Astrocyte of the cerebellum (primary cell): ENCODE results near the gene ATAD2B.

Experiments used
- DNase-seq: peaks from one replicate; pipeline ENCODE4 v3.0.0-alpha.2; 2011; ENCODE audit warnings: low read depth
- H3K4me3 ChIP-seq: 2 replicates; pipeline ENCODE4 v1.5.1; 2011; ENCODE audit warnings: mild to moderate bottlenecking, low read depth, low read length, moderate library complexity
- in situ Hi-C: cut with HindIII; loops from 2 replicates; pipeline ENCODE4 v1.10.0; 2017; ENCODE audit warnings: low sequenced_read_pairs
- TF ChIP-seq, protein P1 (sequence below): IDR thresholded peaks from 2 replicates; pipeline ENCODE4 v1.5.1; 2012; ENCODE audit warnings: low read length, low read depth, moderate library complexity, mild to moderate bottlenecking; ENCODE audit errors: missing control alignments

The ATAD2B gene

DNA sequence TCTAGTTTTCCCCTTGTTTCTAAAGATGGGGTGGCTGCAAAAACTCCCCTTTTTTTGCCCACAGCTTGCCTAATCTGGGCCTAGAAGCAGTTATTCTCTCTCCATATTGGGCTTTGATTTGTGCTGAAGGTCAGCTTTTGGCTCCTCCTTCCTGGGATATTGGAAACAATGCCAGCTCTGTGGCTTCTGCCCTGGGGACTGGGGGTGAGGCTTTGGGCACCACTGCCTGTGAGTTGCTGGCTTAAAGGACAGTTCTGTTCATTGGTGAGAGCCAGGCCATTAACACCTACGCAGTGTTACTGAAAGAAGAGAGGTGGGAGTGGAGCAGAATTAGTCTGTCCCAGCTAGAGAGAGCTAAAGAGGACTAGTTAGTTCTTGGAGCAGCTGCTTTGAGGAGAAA is 17.6 kb upstream of the ATAD2B start:
- no peak overlapping the region for H3K4me3 ChIP-seq
- in situ Hi-C loops, result no loop called here
- TF ChIP-seq, protein P1, sequence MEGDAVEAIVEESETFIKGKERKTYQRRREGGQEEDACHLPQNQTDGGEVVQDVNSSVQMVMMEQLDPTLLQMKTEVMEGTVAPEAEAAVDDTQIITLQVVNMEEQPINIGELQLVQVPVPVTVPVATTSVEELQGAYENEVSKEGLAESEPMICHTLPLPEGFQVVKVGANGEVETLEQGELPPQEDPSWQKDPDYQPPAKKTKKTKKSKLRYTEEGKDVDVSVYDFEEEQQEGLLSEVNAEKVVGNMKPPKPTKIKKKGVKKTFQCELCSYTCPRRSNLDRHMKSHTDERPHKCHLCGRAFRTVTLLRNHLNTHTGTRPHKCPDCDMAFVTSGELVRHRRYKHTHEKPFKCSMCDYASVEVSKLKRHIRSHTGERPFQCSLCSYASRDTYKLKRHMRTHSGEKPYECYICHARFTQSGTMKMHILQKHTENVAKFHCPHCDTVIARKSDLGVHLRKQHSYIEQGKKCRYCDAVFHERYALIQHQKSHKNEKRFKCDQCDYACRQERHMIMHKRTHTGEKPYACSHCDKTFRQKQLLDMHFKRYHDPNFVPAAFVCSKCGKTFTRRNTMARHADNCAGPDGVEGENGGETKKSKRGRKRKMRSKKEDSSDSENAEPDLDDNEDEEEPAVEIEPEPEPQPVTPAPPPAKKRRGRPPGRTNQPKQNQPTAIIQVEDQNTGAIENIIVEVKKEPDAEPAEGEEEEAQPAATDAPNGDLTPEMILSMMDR, result no peak
- no peak for DNase-seq

DNA sequence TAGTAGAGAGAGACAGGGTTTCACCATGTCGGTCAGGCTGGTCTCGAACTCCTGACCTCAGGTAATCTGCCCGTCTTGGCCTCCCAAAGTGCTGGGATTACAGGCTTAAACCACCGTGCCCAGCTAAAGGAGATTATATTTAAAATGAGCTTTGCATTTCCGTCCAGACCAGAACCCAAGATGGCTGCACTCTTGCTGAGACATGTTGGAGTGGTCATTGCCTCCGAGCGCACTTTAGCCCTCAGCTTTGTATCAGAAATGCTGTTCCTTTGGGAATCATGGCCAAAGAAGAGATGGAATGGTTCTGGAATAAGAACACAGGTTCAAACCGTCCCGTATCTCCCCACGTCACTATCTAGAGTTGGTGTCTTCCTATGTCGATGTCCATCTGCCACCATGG is 16.7 kb upstream of the ATAD2B start:
- no peak overlapping the region for H3K4me3 ChIP-seq
- DNase-seq, result no peak
- in situ Hi-C loops, result no loop called here
- TF ChIP-seq, protein P1, result no peak

DNA sequence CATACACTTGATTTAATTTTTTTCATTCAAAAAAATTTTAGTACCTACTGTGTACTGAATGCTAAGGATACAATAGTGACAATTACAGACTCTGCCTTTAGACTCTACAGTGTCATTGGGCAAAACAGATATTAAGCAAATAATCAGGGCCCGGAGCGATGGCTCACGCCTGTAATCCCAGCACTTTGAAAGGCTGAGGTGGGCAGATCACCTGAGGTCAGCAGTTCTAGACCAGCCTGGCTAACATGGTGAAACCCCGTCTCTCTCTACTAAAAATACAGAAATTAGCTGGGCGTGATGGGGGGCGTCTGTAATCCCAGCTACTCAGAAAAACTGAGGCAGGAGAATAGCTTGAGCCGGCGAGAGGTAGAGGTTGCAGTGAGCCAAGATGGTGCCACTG is 14.7 kb upstream of the ATAD2B start:
- no peak for DNase-seq

DNA sequence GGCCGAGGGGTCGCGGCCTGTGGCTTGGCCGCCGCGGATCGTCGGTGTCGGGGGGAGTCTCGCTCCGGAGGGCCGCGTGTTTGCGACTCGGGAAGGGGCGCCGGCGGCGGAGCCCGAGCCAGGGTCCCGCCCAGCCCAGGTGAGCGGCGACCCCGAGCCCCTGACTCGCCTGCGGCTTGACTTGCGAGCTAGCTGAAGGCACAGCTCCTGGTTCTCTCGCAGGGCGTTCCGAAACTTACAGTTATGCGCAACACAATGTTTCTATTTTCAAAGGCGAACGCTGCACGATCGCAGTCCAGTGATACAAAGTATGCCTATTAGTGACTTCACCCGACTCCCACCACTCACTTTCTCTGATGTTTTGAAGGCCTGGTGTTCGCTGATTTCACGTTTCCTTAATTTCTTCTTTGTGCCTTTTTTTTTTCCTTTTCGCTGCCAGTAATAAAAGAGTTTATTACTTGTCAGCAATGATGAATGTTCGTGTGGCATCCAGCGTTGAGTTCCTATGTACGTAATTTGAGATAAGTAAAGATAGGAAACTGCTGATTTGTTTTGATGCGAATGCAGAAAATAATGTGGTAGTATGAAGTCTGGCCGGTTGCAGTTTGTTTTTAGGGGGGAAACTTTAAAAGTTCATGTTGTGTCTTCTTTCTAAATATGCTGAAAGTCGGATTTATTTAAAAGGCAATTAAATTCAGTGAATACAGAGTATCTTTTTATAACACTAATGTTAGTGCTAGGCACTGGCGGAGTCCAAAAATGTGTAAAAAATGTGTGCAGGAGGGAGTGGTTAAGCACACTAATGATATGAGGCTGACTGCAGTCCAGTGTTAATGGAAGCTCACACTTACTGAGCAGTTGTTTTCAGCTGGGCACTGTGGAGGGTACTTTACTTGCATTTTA is 14.0 kb upstream of the ATAD2B start:
- in situ Hi-C loops, result no loop called here
- DNase-seq, result no peak
- peak overlapping the region; percentile 48 for H3K4me3 ChIP-seq
- TF ChIP-seq, protein P1, result no peak

More for the DNA sequence above, 14.7 kb upstream of the ATAD2B start:
- TF ChIP-seq, protein P1, result no peak
- in situ Hi-C loops, result no loop called here
- H3K4me3 ChIP-seq, result peak overlapping the region; percentile 48

DNA sequence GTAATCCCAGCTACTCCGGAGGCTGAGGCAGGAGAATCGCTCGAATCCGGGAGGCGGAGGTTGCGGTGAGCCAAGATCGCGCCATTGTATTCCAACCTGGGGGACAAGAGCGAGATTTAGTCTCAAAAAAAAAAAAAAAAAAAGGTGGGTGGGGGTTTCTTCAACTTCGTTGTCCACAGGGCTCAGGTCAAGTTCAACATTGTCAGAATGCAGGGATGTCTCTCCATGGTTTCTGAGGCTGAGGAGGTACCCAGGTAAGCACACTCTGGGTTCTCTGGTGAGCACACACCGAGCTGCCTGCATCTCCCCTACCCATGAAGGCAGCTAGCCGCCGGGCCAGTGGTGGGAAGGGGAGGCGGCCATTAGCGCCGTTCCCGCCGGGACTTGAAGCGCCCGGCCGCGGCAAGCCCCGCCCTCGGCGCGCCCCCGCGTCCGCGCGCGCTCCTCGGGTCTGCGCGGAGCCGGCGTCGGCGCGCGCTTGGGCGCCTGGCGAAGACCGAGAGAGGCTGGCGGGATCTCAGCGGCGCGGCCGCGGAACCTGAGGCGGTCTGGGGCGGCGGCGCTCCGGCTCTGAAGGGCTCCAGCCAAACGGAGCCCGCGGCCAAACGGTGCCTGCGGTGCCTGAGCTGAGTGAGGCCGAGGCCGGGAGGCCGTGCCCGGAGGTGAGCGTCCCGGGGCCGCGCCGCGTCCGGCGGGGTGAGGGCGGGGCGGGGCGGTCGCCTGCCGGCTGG is 13.2 kb upstream of the ATAD2B start, which contains the start of gene UBXN2A:
Gene UBXN2A (plus strand): TSS at position 477 of the 731 bp plus-strand sequence. CDS start 17,852 bp downstream, outside the sequence.
- TF ChIP-seq, protein P1, result no peak
- H3K4me3 ChIP-seq, result peak within 1 kb of the TSS; percentile 48
- DNase-seq, result peak; percentile 56
- in situ Hi-C loops, result no loop called here

DNA sequence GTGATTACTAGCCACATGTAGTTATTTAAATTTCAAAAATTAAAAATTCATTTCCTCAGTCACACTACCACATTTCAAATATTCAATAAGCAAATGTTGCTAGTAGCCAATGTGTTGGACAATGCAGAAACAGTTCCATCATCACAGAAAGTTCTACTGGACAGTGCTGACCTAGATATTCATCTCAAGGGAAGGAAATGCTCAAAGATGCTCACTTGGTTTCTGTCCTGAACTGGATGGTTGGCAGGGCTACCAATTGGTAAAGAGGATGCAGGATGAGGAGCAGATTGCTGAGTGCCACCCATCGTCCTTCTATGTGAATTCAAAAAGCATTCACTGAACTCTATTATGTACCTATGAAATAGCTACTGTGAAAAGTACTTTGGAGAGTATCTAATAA is 7.3 kb upstream of the ATAD2B start:
- in situ Hi-C loops, result no loop called here
- DNase-seq, result no peak
- TF ChIP-seq, protein P1, result no peak
- no peak overlapping the region for H3K4me3 ChIP-seq
